PC-3 (cell line): ENCODE data around the gene GIPC2.

Source experiments
- EZH2 ChIP-seq: fragments of 300-600 bp; sonication (generic); IDR thresholded peaks from one replicate; pipeline ENCODE4 v1.6.1; 2017; ENCODE audit warnings: antibody characterized with exemption, mild to moderate bottlenecking, low read length; ENCODE audit not compliant: unreplicated experiment
- TF ChIP-seq, protein P1 (sequence below): fragments of 300-600 bp; sonication (generic); conservative IDR thresholded peaks from 2 replicates; pipeline ENCODE4 v1.5.1; 2017; ENCODE audit warnings: antibody characterized with exemption, low read depth, mild to moderate bottlenecking, low read length

DNA sequence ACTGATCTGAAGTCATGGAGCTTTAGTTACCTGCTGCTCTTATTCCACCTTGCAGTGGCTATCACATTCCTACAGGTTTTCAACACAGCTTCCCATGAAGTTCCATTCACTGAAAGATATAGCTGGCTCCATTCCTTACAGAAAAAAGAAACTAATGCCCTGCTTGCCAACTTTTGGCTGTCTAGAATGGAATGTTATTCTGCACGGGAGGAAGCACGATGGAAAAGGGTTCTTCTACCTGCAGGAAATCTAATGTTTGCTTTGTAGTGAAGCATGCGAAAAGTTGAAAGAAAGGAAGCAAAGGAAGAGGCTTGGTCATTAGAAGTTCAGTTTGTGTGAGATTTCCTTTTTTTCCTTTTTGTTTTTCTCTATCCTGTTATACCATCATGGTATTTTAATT lies 32.6 kb downstream of the GIPC2 start:
- TF ChIP-seq, protein P1, sequence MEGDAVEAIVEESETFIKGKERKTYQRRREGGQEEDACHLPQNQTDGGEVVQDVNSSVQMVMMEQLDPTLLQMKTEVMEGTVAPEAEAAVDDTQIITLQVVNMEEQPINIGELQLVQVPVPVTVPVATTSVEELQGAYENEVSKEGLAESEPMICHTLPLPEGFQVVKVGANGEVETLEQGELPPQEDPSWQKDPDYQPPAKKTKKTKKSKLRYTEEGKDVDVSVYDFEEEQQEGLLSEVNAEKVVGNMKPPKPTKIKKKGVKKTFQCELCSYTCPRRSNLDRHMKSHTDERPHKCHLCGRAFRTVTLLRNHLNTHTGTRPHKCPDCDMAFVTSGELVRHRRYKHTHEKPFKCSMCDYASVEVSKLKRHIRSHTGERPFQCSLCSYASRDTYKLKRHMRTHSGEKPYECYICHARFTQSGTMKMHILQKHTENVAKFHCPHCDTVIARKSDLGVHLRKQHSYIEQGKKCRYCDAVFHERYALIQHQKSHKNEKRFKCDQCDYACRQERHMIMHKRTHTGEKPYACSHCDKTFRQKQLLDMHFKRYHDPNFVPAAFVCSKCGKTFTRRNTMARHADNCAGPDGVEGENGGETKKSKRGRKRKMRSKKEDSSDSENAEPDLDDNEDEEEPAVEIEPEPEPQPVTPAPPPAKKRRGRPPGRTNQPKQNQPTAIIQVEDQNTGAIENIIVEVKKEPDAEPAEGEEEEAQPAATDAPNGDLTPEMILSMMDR: no peak
- TF ChIP-seq EZH2: no peak
